ENCODE data around the gene AFDN. TPM values are rescaled to one million over a fixed set of nuclear protein-coding genes. Genes with fewer than 3 reads are reported as not detected.

AFDN gene
- total RNA-seq, 1 donor from 2014 or later = 60.7 TPM

DNA sequence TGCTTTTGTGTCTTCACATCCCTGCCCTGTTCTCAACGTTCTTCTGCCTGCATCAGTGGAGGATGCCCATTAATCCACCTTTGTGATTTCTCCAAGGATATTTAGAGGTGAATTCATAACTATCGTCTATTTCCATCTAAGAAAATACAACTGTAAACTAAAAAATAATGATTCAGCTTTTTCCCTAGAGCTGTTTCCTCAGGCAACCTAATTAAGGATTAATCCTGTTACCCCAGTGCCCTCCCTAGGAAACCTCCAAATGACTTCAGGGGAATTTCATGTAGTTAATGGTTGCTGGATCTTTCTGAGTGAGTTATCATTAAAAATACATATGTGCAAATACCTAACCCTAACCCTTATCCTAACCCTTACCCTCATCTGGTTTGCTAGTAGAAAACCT is 14.6 kb upstream of the AFDN start:
- no peak for DNase-seq (ENCODE audit: low spot score)

DNA sequence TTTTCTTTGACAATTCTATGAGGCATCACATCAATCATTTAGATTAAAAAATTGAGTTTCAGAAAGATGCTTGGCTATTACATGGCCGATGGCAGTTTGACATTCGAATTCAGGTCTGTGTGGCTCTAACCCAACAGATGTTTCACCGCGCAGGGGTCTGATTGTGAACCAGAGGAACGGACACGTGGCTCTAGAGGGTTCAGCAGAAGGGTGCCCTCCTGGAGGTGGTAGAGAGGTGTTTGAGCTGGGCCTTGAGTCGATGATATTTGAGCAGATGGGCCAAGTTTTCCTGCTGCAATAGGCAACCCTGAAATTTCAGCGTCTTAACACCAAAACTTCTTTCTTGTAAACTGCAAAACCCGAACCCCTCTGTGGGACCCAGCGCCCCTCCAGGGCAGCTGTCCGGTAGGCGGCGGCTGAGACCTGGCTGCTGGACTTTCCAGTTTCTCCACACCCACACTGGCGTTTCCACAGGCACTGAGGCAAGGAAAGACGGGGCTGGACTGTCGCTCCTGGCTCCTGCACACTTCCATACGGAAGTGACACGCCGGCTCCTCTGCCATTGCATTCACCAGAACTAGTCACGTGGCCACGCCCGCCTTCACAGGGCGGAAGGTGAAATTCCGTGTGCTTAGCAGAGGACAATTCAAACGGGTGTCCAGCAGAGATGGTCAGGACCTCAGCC is 11.3 kb upstream of the AFDN start:
- DNase-seq (ENCODE audit: low spot score) = no peak

DNA sequence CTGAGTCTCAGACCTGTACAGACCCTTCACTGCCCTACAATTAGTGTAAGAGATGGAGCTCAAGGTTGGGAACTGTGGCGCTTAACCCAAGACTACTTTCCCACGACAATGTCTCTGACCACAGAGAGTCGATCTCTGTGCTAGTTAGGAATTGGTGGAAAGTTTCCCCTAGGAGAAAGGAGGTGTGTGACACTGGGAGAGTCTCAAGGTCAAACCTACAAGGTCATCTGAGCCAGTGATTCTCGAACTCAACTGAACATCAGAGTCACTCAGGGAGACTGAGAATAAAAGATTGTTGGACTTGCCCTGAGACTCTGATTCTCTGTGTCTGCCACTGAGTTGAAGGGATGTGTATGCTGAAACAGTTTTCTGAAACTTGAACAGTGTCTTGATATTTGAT is 9.7 kb upstream of the AFDN start:
- no peak for DNase-seq (ENCODE audit: low spot score)

DNA sequence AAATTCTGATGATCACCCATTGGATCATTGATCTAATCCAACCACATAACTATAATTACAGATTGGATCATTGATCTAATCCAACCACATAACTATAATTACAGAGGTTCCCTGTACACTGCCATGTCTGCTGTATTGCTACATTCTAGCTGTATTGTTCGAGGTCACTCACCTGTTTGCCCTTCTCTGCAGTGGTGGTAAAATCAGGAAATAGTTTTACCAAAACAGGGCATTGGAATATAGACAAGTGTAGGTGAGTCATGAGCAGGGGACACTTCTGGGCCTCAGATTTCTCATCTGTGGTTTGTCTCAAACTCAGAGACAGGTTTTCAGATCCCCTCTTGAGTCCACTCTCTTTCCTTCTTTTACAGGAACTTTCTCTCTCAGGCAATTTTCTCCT is 9.0 kb upstream of the AFDN start:
- no peak for DNase-seq (ENCODE audit: low spot score)

DNA sequence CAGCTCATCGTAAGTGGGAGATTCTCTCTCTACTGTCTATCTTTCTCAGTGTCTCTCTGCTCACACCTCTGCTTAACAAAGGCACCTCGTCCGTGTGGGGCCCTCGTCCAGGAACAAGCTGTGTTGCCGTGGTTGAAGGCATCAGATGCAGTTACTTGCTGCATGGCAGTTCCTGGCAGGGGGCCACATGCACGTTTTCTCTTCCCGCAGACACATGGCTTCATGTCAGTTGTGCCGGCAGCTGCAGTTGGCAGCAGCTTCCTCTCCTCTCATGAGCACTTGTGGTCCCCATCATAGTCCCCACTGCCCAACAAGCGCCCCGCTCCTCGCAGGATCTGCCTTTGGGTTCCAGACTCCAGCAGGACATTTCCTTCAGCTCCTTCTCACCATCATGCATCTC is 7.1 kb upstream of the AFDN start:
- no peak for DNase-seq (ENCODE audit: low spot score)

DNA sequence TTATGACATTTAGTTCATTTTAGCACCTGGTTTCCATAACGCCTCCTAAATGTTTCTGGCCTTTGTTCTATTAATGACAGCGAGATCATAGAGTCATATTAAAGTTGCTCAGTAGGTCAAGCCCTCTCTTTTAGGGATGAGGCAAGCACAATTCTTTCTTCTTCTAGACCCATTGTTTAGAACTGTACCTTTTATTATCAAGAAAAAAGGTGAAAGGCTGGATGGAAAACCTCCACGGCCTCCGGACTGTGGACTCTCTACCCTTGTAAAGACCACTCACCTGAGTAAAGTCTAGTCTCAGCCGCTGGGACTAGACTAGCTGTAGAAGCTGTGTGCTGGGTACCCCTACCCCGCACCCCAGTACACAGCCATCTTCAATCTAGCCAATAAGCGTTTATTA is 6.0 kb upstream of the AFDN start:
- no peak for DNase-seq (ENCODE audit: low spot score)

DNA sequence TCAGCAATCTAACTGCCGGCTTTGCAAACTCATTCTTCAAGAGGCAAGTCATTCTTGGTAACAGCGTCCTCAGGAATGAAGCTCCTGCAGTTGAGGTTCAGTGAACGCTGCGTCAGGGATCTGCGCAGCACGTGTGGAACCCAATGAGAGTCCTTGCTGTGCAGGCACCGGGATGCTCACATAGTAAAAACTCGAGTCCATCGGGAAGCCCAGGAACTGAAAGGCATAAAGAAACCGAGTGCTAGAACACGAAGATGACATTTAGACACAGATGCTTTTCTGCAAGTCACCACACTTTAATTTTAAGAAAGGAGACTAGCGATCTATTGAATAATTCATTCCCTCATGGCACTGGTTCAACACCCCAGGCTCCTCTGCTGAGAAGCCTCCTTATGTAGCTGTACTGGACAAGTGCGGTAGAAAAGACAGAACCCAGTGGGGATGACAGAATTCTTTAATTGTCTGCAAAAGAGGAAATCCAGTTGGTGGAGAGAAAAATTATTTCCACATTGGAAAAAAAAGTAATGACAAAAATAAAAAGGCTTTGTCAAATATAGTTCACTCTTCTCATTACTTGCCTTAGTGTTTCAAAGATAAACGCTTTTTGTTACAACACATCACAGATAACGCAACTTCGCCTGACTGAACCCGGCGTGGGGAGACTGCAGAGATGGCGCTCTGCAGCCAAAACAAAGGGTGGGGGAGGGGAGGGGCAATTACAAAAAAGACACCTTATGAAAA is 1.9 kb upstream of the AFDN start:
- DNase-seq (ENCODE audit: low spot score) = no peak

DNA sequence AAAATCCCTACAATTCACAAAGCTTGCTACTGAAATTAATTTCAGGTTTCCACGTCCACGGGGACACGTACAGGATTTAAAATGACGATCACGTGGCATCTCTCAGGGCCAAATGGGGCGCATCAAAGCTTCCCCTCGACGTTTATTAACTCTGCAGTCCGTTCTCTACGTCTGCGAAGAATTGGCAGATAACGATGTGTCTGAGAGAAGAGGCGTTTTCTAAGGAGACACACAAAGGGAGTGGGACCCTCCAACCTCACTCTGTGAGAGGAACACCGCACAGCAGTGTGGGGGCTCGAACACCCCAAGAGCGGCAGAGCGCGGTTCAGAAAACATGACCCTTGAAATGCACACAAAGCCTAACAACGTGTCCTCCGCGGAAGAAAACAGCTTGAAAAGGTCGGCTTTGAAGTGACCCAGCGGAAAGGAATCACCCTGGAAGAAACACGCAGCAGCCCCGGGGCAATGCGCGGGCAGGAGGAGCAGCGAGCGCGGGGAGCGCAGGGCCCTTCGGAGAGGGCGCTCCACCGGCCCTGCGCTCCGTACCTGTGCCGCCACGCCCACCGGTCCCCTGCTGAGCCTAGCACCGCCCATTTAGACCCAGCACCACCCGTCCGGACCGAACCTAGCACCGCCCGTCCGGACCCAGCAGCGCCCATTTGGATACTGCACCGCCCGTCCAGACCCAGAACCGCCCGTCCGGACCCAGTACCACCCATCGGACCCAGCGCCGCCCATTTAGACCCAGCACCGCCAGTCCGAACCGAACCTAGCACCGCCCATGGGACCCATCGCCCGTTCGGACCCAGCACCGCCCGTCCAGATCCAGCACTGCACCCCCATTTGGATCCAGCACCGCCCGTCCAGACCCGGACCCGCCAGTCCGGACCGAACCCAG is 1.1 kb upstream of the AFDN start:
- peak; percentile 59 for DNase-seq (ENCODE audit: low spot score)

DNA sequence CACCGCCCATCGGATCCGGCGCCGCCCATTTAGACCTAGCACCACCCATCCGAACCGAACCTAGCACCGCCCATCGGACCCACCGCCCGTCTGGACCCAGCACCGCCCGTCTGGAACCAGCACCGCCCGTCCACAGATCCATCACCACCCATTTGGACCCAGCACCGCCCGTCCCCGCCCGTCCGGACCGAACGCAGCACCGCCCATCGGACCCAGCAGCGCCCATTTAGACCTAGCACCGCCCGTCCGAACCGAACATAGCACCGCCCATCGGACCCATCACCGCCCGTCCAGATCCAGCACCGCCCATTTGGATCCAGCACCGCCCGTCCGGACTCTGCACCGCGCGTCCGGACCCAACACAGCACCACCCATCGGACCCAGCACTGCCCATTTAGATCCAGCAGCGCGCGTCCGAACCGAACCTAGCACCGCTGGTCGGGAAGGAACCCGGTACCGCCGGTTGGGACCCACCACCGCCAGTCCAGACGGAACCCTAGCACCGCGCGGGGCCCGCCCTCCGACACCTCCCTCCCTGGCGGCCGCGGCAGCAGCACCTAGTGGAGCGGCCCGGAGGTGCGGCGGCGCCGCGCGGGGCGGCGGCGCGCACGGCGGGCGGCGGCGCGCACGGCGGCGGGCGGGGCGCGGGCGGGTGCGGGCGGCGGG is 348 bp upstream of the AFDN start:
- DNase-seq (ENCODE audit: low spot score) = peak; percentile 52

DNA sequence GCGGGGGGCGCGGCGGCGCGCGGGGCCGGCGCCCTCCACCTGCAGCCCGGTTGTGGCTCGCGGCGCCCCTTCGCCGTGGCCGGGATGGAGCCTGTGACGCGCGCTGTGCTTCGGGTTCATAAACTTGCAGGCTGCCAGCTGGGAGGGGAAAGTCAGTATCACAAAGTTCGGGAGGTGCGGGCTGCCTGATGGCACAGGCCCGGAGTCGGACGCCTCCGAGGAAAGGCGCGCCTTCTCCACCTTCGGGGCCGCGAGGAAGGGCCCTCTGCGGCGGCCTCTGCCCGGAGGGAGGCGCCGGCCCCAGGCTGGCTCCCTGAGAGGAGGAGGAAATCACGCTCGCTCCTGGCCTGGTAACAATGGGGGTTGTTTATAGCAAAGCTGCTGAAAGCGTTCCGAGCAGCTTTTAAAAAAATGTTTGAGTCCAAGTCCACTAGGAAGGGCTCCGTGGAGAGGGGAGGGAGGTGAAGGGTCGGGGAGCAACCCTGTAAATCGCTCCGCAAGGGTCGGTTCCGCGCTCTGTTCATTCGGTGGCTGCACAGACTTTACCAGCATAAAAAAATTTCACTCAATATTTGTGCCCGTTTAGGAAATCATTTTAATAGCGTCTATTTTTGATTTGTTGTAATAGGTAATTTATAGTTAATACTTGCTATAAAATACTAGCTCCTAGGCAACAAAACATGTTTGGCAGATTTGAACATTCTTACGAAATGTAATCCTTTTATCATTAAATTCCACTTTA is 1.0 kb downstream of the AFDN start:
- DNase-seq (ENCODE audit: low spot score) = peak; percentile 64

DNA sequence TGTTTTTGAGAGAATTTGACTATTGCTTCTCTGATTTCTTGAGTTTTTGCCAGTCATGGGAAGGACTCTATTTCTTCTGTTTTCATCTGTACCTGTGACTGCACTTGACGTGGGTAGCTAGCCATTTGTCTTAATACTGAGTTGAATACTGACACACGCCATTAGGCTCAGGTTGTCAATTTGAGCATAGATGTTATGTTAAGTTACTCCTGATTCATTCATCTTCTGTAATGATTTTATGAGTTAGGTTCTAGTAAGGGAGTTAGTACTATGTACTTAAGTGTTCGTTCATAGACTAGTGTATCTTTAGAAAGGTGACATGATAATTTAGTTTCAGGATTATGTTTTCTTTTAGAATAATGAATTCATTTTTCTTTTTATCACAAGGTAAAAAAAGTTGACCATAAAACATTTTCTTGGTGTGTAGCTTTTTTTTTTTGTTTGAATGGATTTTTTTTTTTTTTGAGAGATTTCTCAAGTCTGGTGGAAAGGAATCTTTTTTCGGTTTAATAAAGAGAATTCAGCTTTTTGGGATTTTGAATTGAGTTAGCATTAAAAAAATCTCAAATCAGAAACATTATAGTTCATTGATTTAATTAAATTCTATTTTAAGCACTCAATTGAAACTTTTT is 1.7 kb downstream of the AFDN start:
- DNase-seq (ENCODE audit: low spot score) = no peak

DNA sequence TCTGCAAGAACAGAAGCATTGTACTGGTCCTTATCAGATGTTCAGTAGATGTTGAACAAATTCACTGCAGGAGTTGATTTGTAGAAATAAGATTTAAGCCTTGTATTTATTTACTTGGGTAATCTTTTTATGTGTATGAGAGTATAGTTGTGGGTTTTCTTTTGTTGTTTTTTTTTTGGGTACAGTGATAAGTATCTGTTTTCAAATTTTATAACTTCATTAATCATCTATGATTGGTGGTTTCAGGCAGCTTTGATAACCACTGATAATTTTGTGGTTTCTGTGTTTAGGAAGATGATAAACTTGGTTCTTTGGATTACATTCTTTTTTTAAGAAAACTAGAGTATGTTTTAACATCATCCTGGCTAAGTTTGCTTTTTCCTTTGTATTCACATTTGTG is 2.8 kb downstream of the AFDN start:
- DNase-seq (ENCODE audit: low spot score) = no peak

DNA sequence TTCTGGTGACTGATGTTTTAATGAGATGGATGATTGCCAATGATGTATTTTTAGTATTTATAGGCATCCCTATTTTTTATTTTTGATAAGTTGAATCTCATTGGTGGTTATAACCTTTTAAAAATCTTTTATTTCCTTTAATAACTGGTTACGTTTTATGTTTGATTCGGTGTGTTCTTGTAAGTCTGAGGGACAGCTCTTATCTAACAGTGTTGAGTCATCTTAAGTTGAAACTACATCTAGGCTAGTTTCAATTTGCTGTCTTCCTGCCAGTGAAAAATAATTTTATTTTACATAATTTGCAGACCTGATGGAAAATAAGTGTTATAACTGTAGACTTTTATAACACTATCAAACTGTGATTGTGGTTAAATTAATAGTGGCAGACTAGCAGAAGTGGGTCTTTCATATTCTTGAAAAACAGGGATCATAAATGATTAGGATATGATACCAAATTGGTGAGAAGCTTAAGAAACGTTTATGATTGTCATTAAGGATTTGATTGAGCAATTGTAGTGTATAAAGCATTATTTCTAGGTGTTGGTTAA is 4.6 kb downstream of the AFDN start:
- DNase-seq (ENCODE audit: low spot score) = no peak

DNA sequence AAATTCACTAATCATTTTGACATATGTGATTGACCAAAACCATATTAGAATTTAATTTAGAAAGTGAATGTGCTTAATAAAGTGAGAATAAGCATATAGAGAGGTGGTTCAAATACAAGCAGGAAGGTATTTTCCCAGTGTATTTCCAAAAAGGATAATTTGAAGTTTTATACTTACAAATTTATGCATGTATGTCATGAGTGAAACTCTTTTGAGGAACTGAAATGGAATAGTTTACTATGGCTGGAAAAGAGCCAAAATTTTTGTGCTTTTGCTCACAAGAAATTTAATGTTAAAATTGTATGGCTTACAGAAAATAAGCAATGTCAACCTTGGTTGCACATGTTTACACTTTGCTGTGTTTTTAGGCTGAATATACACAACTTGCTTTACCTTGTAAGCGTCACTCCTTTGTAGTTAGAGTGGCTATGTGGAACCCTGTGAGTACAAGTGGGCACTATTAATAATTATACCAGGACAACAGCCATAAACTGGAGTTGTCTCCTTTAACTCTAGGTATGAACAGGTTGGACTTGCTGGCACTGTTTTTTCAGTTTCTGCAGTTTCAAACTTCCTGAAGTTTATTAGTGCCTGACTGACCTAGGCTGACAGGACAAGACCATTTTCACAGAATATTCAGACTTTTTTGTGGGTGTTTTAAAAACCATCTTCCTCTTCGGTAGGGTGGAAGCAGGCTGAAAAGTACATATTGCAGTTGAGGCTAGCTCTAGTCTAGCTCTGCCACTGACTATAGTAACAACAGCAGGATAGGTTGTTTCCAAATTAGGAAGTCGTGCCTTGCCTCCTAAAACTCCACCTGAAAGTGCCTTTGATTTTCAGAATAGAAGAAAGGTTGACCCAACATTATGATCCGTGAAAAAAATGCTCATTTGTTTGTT is 6.0 kb downstream of the AFDN start:
- no peak for DNase-seq (ENCODE audit: low spot score)

DNA sequence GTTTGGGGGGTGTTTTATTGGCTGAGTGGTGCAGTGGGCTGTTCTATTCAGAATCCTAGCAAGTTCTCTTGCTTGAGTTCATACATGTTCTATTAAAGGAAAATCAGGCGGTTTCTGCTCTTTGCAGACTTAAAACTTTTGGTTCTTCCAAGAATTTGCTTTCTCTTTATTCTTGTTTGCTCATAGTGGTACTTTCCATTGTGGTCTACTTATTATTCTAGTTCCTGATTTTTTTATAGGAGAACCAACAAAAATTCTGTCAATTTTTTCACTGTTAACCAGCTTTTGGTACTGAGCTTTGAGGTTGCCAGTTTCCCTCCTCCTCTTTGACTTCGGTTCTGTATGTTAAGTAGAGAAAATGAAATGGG is 6.7 kb downstream of the AFDN start:
- no peak for DNase-seq (ENCODE audit: low spot score)

DNA sequence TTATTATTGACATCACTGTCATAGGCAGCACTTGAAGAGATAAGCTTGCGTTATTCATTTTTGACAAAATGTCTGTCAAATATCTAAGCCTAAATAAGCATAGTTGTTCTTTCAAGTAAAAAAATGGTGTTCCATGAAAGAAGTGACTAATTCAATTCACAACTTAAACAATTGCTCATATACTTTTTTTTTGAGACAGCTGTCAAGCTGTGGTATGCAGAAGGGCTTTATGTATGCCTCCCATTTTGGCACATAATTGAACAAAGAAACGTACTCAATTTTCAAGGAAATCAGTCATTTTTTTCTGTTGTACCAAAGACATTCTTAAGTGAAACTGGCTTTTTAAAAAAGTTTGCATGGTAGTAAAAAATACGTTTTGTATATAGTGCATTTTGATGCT is 8.5 kb downstream of the AFDN start:
- DNase-seq (ENCODE audit: low spot score) = no peak

DNA sequence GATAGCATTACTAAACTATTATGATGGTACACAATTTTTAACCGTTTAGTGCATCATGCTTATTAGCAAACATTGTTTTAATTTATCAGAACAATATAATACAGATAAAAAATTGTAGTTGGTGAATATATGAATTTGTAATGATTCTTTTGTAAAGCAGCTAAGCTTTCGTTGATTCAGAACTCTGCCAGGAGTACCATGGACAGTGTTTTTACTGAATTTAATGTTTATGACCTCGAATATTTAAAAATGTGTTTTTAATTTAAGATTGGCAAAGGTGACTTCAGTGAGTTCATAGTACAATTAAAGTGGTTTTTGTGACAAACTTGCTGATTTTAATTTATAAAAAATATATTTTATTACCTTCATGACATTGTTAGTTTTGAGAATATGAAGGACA is 10.0 kb downstream of the AFDN start:
- no peak for DNase-seq (ENCODE audit: low spot score)

DNA sequence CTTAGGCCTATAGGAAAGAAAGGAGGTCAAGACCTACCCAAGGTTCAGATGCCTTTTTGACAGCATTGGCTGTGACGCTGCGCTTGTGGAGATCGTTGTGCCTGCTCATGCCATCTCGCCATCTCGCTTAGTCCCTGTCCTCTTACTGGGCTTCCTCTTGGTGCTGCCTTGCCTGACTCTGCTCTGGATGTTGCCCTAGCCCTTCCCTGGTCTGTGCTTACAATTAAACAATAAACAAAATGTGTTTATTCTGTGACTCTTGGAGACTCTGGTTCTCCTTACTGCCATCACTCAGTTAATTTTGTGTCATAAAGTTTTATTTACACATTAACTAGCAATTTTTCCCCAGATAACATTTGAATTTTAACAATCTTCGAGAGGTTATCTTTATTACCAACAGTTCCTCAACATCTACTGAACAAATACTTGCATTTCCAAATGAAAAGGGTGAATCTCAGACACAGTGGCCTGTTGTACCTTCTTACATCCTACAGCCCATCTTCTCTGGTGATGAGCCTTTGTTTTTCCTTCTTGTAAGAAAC is 11.6 kb downstream of the AFDN start:
- no peak for DNase-seq (ENCODE audit: low spot score)

DNA sequence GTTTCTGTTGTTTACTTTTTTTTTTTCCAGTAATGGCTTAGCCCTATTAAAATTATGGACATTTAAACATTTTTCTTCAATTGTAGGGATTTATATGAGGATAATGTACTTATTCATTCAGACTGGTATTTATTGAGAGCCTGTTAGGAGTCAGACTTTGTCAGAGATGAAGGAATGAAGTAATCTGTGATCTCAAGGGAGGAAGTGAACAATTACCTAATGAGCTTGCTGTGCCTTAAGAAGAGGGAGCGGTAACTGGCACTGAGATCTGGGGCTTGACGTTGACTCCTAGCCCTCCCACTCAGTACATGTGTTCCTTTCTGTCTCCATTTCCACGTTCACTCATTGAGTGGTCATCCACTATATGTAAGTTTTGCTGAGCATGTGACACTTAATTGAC is 12.6 kb downstream of the AFDN start:
- no peak for DNase-seq (ENCODE audit: low spot score)
